22Rv1 (cell line): ENCODE data around the gene CTDSPL.

Experiments used
- CTCF ChIP-seq: fragments of 450-650 bp; IDR thresholded peaks from 2 replicates; pipeline ENCODE4 v1.5.1; 2017; ENCODE audit warnings: mild to moderate bottlenecking
- ZFX ChIP-seq: fragments of 450-650 bp; IDR thresholded peaks from 2 replicates; pipeline ENCODE4 v1.6.1; 2017; ENCODE audit warnings: antibody characterized with exemption, borderline replicate concordance

- no peak for TF ChIP-seq CTCF
- no peak for TF ChIP-seq ZFX
Observed at GRCh38 chr3:38016410-38016809, 154.7 kb downstream of the CTDSPL start.
